Activated T-helper 1 cell treated with anti-CD3 and anti-CD28 coated beads, Interleukin-2, amount 50 U/mL, for 16 hours (primary cell): ENCODE results near the gene RRP7A.
"Not testable (repeated sequence)": the region's sequence is repeated elsewhere in the genome, so short reads cannot be mapped to it uniquely, and the experiment has no call there.

ENCODE experiments used
- DNase-seq, 2 donors: peaks; one replicate each; pipeline ENCODE4 v3.0.0-alpha.2; 2020; ENCODE audit warnings: low read depth in 1 of 2, low spot score in 1 of 2

RRP7A gene

DNA sequence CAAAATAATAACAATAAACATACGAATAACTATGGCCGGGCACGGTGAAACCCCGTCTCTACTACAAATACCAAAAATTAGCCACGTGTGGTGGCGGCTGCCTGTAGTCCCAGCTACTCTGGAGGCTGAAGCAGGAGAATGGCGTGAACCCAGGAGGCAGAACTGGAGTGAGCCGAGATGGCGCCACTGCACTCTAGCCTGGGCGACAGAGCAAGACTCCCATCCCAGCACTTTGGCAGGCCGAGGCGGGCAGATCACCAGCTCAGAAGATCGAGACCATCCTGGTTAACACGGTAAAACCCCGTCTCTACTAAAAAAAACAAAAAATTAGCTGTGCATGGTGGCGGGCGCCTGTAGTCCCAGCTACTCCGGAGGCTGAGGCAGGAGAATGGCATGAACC lies 17.0 kb upstream of the RRP7A start:
- DNase-seq = not testable (repeated sequence)

DNA sequence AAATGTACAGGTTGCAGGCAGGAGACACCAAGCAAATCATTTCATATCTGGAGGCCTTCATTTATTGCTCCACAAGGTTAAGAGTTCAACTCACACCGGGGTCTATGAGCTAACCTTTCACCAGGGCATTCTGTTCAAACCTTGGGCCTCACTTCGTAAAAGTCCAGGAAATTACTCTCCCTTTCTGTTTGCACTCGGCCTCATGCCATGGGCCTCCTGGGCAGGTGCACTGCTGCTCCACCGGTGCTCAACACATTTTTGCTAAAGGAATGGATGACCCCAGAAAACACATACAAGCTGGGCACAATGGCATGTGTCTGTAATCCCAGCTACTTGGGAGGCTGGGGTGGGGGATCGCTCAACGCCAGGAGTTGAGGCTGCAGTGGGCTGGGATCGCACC lies 16.6 kb upstream of the RRP7A start:
- DNase-seq = no peak

DNA sequence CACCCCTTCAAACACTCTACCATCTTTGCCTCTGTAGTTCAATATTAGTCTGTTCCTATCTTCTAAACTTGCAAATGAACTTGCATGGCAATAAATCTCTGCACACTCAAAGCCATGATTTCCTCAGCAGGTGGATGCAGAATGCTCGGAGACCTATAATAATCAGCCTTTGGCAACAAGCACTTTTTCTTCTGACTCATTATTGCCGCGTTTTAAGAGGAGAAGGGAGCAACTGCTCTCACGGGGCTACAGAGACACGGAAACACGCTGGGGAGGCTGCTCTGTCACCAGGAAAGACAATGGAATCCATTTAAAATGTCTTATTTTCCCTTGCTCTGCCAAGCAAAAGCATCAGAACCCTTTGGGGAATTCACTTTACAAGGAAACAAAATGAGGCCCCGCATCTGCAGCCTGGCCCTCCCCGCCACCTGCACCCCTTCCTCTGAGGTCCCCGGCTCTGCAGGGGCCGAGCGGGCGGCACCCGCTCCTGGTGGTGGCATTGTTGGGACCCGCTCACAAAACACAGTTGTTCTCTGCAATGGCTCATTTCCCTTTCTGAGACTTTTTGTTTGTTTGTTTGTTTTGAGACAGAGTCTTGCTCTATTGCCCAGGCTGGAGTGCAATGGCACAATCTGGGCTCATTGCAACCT lies 15.6 kb upstream of the RRP7A start:
- not testable (repeated sequence) for DNase-seq

DNA sequence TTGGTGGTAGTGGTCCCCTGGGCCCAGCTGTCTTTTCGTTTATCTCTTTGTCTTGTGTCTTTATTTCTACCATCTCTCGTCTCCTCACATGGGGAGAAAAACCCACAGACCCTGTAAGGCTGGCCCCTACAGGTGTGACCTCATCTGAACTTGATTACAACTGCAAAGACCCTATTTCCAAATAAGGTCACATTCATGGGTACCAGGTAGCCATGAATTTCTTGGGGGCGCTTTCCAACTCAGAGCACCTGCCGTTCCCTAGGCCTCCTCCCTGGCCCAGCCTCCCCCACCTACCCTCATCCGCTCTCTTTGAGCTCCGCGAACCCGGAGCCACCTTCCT lies 14.0 kb upstream of the RRP7A start:
- DNase-seq = no peak

DNA sequence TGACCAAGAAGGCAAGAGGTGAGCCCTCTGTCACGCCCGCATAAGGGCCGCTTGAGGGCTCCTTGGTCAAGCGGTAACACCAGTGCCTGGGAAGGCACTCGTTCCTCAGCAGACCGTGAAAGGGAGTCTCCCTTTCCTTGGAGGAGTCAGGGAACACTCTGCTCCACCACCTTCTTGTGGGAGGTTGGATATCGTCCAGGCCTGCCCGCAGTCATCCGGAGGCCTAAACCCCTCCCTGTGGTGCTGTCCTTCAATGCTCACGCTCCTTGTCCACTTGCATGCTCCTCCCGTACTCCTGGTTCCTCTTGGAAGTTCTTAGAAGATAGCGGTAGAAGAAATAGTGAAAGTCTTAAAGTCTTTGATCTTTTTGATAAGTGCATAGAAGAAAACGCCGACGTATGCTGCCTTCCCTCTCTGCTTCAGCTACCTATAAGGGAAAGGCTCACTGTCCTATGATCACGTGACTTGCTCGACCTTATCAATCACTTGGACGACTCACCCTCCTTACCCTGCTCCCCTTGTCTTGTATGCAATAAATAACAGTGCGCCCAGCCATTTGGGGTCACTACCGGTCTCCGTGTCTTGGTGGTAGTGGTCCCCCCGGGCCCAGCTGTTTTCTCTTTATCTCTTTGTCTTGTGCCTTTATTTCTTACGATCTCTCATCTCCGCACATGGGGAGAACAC lies 11.9 kb upstream of the RRP7A start:
- DNase-seq = not testable (repeated sequence)

DNA sequence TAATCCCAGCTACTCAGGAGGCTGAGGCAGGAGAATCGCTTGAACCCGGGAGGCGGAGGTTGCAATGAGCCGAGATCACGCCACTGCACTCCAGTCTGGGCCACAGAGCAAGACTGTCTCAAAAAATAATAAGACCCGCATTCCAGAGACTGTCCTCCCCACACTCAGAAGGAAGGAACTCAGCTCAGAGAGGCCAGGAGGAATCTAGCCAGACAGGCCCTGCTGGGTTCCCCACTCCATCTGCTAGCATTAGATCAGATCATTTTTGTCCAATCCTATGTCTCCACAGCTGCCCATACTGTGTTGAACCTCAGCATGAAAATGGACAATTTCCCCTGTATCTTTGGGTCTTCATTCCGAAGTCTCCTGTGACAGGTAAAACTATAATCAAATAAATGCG lies 9.8 kb upstream of the RRP7A start:
- DNase-seq = not testable (repeated sequence)

DNA sequence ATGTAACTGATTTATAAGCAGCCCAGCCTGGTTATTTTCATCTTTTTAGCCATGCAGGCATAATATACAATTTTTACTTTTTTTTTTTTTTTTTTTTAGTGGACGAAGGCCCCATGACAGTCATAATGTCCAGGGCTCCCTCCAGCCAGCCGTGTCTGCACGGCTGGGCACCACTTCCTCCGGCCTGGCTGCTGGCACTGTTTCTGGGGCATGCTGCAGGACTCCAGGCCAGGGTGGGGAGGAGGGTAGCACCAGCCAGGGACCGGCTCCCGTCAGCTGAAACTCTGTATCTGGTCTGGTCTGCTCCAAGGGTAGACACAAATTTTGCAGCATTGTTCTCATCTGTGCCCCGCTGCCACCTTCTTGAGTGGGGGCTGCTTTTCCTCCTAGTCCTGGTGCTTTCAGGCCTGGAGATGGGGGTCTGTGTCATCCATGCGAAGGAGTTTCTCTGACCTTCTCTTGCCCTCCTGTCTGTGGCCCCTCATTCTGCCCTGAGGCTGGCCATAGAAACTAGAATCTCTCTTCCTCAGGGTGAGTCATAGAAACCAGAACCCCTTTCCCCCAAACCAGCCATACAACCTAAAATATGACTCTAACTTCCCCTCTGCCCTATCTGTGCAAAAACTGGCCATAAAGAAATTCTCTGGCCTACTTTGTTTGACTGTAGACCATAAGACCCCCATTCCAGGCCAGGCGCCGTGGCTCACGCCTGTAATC lies 9.2 kb upstream of the RRP7A start:
- no peak for DNase-seq

DNA sequence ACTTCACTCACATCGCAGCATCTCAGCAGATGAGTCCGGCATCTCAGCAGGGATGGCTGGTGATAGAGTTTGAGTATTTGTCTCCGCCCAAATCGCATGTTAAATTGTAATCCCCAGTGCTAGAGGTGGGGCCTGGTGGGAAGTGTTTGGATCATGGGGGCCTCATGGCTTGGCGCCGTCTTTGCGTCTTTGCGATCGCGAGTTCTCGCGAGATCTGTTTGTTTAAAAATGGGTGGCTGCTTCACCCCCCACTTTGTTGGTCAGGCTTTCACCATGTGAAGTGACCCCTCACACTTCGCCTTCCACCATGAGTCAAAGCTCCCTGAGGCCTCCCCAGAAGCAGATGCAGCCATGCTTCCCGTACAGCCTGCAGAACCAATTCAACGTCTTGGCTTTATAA lies 3.0 kb upstream of the RRP7A start:
- no peak for DNase-seq

DNA sequence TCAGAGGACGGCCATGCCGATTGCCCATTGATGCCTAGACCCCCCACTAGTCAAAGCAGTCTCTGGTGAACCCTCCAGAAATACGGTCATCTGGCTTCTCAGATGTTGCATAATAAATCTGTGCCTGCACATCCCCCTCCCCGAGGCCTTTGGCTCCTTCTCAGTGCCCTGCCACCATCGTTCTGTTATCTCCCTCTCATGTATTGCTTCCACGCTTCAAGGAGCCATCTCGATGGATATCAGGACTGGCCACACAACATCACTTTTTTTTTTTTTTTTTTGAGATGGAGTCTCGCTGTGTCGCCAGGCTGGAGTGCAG lies 1.6 kb upstream of the RRP7A start:
- no peak for DNase-seq

DNA sequence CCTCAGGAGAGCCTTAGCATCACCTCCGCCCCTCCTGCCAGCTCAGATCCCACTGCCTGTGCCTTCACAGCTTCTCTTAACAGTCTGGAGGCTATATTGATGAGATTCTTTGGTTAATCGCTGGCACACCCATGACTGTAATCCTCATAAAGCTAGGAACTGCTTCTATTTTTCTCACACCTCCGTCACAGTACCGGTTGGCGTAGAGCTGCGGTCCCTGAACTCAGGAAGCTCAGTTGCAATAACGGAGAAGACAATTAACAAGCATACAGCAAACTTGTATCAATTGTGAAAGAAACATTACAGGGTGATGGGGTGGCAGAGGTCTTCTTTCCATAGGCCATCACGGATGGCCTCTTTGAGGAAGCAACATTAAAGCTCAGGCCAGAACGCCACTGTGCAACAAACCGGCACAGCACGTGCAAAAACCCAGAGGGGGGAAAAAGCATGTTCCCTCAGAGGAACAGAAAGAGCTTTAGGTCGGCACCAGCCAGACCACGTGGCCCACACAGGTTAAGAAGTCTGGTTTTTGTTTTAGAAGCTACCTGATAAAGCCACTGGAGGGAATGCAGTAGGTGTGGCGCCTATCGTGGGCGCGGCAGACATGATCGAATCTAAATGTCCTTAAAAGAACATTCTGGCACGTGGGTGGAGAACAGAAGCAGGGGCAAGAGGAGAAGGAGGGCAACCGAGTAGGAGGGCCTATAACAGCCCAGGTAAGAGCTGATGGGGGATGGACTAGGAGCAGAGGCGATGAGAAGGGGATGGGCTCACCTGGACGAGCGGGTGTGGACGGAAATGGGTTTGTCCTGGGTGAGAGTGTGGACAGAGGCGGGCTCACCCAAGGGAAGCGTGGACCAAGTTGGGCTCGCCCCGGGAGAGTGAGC lies 715 bp downstream of the RRP7A start:
- DNase-seq = not testable (repeated sequence)

DNA sequence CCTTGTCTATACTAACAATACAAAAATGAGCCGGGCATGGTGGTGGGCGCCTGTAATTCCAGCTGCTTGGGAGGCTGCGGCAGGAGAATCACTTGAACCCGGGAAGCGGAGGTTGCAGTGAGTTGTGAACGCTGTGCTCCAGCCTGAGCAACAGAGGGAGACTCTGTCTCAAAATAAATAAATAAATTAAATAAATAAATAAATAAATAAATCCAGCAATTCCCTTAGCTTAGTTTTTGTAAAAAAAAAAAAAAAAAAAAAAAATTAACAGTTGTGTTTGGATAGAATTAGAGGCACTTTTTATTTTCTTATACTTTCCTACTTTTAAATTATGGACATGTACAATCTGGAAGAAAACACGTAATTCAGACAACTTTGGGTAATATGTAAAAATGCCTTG lies 2.5 kb downstream of the RRP7A start:
- not testable (repeated sequence) for DNase-seq

DNA sequence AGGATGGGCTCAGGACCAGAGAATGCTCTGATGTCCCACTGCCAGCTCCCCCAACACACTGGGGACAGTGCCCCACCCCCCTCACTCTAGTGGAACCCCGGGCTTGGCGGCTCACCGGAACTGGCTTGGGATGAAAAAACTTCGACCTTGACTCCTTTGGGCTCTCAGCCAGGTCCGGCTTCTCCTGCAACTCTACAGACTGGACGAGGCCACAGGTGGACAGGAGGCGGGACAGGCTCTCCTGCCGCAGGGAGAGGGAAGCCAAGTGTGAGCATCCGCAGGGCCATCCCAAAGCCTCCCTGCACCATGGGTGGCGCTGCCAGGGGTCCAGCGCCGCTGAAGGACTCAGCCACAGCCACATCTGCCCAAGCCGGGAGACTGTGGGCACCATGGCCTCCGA lies 3.7 kb downstream of the RRP7A start:
- no peak for DNase-seq

DNA sequence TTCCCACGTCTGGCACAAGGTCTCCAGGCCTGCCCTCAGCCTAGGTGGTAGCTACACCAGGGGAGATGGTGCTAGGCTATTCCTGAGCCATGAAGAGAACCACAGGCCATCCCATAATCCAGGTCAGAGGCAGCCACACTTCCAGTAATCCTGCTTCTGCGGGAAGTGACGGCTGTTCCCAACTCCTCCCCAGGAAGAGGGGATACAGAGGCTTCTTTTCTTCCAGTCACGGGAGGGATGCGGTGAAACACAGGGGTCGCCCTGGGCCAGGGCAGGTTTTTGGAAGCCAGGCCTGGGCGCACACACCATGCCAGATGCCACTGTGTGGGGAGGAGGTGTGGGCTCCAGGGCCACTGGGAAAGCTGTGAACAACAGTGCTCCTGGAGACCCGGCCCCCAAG lies 4.3 kb downstream of the RRP7A start:
- not testable (repeated sequence) for DNase-seq

DNA sequence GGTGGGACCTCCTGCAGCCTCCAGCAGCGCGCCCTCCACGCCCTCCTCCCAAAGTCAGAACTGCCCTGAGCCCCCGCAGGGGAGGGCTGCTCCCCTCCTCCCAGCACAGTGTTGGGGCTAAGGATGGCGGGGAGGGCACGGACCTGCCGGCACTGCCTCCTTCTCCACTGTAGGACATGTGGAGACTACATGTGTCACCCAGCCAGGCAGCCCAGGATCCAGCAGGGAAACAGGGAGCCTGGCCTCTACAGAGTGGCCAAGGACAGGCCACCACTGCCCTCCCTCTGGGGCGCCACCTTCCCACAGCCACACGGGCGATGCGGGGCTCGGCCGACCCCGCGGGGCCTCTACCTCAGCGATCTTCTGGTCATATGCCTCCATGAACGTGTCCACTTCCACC lies 5.3 kb downstream of the RRP7A start:
- not testable (repeated sequence) for DNase-seq

DNA sequence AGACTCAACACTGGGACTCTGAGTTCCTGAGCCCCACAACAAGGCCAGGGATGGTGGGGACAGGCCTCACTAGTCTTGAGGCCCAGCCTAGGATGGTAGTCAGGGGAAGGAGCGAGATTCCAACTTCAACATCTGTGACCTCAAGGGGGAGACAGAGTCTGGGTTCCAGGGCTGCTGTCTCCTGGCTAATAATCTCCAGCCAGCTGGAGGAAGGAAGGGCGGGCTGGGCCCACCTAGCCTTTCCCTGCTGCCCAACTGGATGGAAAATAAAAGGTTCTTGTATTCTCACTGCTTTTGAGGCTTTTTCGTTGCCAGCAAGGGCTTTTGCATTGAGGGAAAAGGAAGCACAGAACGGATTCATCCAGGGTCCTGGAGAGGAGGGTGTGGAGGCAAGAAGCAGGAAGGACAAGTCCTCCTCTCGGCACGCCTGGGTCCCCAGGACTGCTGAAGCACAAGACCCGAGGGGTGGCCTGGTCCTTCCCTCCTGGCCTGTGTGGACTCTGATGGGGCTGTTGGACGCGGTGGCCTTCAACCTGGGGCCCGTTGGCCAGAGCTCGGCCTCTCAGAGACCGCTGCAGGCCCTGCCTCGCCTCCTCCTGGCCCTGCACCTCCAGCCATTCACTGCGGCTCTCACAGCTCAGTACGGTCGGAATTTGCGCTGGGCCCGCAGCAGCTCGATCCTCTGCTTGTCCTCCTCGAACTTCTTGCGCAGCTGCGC lies 7.2 kb downstream of the RRP7A start:
- DNase-seq = not testable (repeated sequence)

DNA sequence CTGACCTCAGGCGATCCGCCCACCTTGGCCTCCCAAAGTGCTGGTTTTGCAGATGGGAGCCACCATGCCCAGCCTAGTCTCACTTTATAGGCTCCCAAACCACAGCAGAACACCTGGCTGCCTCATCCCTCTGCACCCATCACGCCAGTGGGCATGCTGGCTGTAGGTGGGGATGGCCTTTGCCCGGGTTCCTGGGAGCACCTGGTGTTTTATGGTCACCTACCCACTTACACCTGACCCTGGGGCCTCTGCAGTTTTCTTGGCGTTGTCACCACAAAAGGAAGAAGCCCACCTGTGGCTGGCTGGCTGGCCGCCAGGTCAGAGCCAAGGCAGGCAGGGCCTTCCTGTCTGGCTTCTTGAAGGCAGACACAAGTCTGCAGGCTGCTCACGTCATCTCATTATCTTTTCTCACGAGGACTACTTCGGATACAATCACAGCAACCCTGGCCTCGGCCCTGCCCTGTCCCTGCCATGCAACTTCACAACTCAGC lies 8.2 kb downstream of the RRP7A start:
- DNase-seq = no peak

DNA sequence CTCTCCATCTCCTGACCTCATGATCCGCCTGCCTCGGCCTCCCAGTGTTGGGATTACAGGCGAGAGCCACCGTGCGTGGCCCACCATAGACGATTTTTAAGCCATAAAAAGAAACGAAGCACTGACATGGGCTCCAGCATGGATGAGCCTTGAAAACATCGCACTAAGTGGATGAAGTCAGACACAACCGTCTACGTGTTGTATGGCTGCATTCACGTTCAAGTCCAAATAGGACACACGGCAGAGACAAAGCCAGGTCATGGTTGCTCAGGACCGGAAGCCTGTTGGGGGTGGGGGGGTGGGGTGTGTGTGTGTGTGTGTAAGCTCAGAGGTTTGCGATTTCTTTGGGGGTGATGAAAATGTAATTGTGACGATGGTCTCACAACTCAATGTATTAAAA lies 10.0 kb downstream of the RRP7A start:
- no peak for DNase-seq

DNA sequence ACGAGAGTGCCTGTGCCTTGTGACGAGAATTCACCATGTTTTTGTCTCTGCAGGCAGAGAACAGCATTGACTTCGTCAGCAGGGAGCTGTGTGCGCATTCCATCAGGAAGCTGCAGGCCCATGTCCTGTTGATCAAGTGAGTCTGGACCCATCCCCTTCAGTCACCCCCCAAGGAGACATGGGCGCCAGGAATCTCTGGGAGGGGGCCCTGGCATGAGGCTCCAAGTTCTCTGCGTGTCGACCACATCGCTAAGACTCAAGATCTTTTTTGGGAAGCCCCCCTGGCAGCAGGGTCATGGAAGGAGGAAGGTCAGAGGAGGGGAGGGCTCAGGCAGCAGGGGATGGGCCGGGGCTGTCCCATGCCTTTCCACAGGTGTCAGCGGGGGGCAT lies 10.6 kb downstream of the RRP7A start:
- DNase-seq = not testable (repeated sequence)

DNA sequence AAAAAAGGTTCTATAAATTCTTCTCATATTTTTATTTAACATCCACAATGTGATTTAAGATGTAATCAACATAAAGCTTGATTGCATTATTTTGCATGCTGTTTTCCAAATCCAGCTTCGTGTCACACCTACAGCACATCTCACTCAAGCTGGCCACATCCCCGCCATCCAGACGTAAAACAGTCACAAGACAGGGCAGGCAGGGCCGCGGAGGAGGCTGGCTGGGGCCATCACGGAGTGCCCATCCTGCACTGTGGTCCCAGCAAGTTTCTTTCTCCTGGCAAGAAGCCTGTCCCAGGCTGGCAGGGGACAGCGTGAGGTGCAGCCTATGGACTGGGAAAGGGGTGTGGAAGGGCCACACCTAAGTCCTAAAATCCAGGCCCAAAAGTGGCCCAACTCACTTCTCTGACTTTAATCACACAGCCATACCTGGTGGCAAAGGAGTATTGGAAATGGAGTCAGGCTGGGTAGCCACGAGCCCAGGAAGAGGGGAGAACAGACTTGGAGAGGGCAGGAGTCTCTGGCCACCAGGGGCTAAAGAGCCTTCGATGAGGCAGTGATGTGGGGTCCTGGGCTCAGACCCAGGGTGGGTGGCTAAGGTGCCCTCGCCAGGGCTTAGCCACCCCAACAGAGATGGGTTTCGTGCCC lies 11.1 kb downstream of the RRP7A start:
- not testable (repeated sequence) for DNase-seq

DNA sequence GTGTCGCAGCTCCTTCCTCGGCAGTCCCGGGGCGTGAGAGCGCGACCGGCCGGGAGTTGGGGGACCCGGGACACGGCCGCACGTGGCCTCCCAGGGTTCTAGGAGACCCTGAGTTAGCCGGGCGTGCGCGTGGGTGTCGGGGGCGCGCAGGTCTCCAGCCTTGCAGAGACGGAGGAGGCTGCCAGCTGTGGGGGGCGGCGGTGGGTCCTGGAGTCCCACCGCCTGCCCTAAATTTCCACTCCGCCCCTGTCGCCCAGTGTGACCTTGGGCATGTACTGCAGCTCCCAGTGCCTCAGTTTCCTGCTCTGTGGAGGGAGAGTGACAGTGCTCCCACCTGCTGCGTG lies 18.8 kb downstream of the RRP7A start:
- no peak for DNase-seq
